SK-N-MC (cell line): ENCODE measurements around the gene EPB41L3.

Experiments
- EZH2 ChIP-seq: fragments of 200-600 bp; sonication (generic); IDR thresholded peaks from one replicate; pipeline ENCODE4 v1.6.1; 2017; ENCODE audit warnings: antibody characterized with exemption
- POLR2AphosphoS5 ChIP-seq: IDR thresholded peaks from 2 replicates; pipeline ENCODE4 v1.6.1; 2012; ENCODE audit warnings: mild to moderate bottlenecking, low read depth, low read length, borderline replicate concordance

DNA sequence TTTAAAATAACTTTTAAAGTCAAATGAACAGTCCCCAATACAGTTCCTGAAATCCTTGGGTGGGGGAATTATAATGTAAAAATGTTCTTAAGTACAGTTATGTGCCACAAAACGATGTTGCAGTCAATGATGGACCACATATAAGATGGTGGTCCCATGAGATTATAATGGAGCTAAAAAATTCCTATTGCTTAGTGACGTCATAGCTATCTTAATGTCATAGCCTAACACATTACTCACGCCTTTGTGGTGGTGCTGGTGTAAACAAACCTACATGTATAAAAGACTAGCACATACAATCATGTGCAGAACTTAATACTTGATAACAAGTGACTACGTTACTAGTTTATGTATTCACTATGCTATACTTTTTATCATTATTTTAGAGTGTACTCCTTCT is 109.4 kb downstream of the EPB41L3 start:
- TF ChIP-seq EZH2 (no peak), POLR2AphosphoS5 (no peak)
